ENCODE measurements around the gene ARHGAP26.

ARHGAP26 gene

DNA sequence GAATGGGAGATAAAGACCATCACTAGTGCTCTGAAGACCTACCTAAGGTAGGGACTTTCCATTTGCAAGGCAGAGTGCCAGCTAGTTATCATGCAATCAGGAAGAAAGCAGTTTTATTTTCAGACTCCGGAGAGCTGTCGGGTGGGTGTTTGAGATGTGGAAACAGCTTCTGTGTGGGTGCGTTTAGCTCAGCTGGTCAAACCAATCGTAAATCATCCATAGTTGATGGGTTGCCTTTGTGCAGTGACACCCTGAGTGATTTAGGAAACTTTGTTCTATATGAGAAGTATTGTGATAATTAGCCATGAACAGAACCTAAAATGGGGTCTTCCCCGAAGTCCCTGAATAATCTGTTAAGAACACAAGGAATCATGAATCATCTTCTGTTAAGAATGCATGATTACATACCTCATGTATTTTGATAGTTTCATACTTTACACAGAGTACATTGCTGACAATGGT lies 284.3 kb downstream of the ARHGAP26 start:
- DNase-seq: no peak

GRCh38 chr5:143055596-143056338 lies 285.6 kb downstream of the ARHGAP26 start:
- no peak for DNase-seq

DNA sequence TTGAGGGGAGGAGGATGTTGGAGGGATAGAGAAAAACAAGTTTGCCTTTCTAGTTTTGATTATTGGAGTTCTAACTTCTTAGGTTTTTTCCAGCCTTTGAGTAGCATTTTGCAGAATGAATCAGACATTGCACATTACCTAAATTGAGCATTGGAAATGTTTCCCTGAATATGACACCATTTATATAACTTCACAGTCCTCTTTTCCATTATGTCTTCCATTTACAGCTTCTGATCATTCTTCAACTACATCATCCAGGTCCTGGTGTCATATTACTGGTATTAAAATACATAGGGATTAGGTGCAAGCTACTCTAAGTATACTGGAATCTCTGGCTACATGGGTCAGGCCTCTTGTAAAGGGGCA lies 286.1 kb downstream of the ARHGAP26 start:
- no peak for DNase-seq

- DNase-seq: no peak
Measured at GRCh38 chr5:143056792-143057579, 286.8 kb downstream of the ARHGAP26 start.

DNA sequence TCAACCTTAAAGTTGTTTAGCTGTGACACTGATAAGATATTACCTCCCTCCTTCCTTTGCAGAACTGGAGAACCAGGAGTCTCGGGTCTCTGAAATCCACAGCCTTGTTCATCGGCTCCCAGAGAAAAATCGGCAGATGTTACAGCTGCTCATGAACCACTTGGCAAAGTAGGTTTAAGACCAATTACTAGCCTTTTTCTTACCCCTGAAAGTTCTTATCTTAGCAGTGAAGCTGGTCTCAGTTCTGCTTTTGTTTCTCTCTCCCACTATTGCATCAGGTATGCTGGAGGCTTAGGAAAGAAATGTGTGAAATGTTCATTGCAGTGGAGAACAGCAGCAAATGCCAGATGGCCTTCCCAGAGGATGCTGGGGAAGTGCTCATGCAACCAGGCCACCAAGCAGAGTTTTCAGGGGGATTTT lies 287.4 kb downstream of the ARHGAP26 start:
- no peak for DNase-seq

DNA sequence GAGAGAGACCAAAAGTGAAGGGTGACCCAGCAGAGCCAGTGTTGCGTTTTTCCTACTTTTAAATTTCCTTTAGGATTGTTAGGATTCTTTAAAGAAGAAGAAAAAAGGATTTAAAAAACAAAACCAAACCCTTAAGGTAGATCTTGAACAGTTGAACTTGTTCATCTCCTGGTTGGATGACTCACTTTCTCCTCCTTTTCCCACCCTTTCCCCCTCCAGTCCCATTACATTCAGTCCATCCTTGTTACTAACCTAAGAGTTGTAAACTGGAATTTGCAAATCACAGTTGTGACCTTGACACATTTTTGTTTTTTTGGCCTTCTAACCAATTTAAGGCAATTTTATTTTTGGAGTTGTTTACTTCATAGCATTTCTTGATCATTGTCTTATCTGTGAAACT lies 289.2 kb downstream of the ARHGAP26 start:
- no peak for DNase-seq

GRCh38 chr5:143059976-143060765 lies 290.0 kb downstream of the ARHGAP26 start:
- DNase-seq: no peak

DNA sequence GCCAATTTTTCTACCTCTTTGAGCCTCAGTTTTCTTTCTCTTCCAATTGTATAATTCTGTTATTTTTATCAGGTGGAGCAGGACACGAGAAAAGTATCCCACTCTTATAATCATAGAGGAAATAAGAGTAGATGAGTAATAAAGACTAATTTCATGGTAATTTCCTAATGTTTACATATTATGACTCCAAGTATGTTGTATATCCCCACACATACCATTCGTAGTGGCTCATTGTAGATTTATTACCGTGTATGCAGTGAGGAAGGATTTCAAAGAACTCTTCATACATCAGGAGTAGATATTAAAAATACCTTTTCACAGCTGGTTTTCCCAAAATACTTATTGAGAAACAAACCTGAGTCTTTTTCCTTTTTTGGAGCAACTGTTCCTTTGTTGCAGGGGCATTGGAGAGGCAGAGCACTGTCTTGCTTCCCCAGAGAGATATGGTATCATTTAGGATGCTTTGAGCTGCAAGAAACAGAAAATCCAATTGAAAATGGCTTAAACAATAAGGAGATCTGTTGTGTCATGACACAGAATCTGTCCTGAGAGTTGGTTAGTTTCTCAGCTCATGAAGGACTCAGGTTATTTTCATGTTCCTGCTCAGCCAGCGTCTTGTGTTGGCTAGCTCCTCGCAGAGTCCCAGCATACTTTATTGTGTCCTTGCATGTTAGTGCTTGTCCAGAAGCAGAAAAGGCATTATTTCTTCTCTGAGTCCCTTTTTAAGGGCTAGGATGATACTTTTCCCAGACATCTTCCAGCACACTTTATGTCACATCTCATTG lies 291.2 kb downstream of the ARHGAP26 start:
- no peak for DNase-seq

- DNase-seq: no peak
Measured at GRCh38 chr5:143062379-143062778, 292.2 kb downstream of the ARHGAP26 start.

GRCh38 chr5:143063175-143063970 lies 293.2 kb downstream of the ARHGAP26 start:
- no peak for DNase-seq

GRCh38 chr5:143064218-143064641 lies 294.1 kb downstream of the ARHGAP26 start:
- no peak for DNase-seq

GRCh38 chr5:143064676-143065075 lies 294.5 kb downstream of the ARHGAP26 start:
- DNase-seq: no peak

DNA sequence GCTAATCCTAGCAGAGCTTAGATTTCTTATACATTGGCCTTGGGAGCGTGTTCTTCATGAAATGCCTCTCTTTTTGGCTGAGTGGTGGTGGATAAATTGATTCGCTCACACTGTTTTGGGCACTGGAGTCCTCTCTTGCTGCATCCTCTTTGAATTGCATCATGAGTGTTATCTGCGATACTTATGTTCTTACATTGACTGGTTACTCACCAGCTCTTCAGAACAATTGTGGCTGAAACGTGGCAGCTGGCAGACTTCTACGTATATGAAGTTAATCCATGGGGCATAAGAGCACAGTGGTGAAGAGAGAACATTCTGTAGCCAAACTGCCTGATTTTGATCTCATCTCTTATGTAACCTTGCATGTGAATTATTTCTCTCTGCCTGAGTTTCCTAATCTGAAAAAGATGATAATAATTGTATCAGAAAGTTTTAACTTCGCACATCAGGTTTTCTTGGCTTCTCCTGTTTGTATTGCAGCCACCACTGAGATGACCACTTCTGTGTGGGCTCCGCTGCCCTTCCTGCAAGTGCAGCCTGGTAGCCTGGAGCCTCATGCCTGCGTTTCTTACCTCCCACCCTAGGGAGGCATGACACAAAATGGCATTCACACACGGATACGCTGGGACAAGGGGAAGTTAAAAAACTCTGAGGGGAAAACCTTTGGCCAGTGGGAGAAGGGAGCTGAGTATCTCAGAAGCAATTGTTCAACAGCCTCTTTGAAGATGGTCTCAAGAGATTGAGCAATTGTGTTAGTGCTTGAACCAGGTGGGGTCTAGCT lies 295.2 kb downstream of the ARHGAP26 start:
- no peak for DNase-seq

DNA sequence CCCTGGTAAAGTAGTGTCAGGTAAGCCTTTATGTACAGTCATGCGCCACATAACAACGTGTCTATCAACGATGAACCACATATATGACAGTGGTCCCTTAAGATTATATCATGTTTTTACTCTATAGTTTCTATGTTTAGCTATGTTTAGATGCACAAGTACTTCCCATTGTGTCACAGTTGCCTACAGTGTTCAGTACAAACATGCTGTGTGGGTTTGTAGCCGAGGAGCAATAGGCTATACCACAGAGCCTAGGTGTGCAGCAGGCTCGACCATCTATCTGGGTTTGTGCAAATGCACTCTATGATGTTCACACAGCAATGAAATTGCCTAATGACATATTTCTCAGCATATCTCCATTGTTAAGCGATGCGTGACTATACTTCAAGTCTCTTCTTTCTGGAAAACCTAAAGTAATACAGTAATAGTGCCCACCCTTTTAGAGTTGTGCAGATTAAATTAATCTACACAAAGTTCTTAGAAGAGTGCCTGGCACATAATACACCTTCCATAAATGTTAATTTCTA lies 295.9 kb downstream of the ARHGAP26 start:
- DNase-seq: no peak

DNA sequence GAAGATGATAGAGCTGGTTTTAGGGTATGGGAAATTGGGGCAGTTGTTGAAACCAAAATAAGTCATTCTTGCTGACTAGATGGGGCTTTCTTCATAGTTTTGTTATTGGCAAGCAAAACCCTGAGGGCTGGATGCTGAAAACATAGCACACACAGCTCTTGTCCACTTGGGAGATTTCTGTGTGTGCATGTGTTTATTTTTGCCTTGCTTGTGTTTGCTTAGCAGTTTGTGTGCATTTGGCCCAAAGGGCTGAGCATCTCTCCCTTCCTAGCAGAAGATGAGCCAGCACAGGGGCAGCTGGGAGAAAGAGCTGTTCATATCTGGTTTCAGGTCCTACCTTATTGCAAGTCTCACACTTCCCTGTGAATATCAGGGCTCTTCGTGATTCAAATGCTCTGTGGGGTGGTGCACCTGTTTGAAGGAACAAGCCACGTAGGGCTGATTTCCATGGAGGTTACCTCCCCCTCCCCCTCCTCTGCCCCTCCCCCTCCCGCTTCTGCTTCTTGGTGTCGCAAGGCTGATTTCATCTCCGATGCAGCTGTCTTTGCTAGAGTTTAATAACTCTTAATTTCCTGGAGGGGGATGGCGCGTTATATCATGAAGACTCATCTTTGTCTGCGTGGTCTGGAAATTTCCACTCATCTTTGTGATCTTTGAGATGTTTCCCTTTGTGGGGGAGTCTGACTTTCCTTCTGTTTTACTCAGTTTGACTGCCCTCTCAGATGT lies 296.5 kb downstream of the ARHGAP26 start:
- no peak for DNase-seq

GRCh38 chr5:143068712-143069111 lies 298.5 kb downstream of the ARHGAP26 start:
- no peak for DNase-seq

DNA sequence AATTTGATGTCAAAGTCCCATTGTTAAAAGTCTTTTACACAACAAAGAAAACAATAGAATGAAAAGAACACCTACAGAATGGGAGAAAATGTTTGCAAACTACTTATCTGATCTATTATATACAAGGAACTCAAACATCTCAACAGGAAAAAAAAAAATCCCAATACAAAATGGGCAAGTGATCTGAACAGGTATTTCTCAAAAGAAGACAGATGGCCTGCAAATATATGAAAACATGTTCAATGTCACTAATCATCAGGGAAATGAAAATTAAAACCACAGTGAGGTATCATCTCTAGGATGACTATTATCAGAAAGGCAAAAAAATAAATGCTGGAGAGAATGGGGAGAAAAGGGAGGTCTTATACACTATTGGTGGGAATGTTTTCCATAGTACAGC lies 301.8 kb downstream of the ARHGAP26 start:
- DNase-seq: no peak

DNA sequence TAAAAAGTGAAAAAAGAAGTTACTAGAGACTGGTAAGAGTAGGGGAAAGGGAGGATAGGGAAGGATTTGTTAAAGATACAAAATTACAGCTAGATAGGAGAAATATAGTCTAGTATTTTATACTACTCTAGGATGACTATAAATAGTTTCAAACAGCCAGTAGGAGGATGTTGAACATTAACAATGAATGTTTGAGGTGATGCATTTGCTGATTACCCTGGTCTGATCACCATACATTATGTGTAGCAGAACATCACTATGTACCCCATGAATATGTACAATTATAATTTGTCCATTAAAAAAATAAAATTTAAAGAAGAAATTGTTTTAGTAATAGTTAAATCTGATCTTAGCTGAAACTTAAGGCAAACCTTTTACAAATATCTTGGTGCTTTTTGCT lies 302.6 kb downstream of the ARHGAP26 start:
- no peak for DNase-seq

GRCh38 chr5:143073766-143074165 lies 303.6 kb downstream of the ARHGAP26 start:
- DNase-seq: no peak

GRCh38 chr5:143074414-143074996 lies 304.3 kb downstream of the ARHGAP26 start:
- DNase-seq: no peak

Measured in NCI-H1048 (cell line).